ENCODE measurements around the gene ATP6V0D1.

DNA sequence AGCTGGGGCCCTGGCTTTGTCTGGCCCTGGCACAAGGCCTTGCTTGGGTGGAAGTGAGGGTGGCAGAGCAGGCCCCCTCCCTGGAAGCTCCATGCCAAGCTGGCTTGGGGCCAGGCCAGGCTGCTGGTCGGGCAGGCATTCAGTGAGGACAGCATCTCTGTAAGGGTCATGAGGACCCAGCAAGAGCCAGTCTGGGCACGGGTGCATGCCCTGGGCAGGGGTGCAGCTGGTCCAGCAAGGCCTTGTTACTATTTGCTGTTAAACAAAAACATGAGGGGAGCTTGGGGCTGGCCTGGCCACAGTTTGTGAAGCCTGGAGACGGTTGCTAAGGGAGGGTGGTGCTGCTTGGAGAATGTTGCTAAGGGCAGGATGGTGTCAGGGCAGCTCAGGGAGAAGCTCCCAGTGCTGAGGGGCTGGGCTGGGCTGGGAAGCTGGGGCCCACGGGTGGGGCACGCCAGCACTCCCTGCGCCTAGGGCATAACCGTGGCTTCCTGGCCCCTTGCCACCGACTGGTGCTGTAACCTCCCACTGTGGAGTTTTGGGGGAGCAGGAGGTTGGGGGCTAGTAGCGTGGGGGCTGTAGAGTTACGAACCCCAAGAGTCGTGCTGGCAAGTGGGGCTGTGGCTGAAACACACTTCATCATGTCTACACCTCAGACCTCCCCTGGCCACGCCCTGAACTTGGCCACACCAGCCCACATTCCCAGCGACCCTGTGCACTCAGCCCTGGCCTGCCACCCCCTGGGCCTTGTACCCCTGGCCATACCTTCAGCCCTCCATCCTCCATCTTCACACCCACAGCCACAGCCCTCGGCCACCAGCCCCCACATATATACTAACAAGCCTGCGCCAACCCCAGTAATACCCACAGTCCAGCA, 89.3 kb downstream of the ATP6V0D1 start:
- TF ChIP-seq, protein P1, sequence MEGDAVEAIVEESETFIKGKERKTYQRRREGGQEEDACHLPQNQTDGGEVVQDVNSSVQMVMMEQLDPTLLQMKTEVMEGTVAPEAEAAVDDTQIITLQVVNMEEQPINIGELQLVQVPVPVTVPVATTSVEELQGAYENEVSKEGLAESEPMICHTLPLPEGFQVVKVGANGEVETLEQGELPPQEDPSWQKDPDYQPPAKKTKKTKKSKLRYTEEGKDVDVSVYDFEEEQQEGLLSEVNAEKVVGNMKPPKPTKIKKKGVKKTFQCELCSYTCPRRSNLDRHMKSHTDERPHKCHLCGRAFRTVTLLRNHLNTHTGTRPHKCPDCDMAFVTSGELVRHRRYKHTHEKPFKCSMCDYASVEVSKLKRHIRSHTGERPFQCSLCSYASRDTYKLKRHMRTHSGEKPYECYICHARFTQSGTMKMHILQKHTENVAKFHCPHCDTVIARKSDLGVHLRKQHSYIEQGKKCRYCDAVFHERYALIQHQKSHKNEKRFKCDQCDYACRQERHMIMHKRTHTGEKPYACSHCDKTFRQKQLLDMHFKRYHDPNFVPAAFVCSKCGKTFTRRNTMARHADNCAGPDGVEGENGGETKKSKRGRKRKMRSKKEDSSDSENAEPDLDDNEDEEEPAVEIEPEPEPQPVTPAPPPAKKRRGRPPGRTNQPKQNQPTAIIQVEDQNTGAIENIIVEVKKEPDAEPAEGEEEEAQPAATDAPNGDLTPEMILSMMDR (conservative IDR thresholded peaks at IDR 0.05 in 1 of 2, IDR thresholded peaks at IDR 0.05 in 1 of 2; ENCODE audit: extremely low read depth in 1 of 2, insufficient read depth in 1 of 2, low read depth in 1 of 2, low read length in 2 of 2), result no peak
- no peak for TF ChIP-seq EZH2 (IDR thresholded peaks at IDR 0.05; ENCODE audit: borderline replicate concordance, low read length)

Data from mammary epithelial cell (primary cell).